Measurements from ENCODE around the gene WNT3.

DNA sequence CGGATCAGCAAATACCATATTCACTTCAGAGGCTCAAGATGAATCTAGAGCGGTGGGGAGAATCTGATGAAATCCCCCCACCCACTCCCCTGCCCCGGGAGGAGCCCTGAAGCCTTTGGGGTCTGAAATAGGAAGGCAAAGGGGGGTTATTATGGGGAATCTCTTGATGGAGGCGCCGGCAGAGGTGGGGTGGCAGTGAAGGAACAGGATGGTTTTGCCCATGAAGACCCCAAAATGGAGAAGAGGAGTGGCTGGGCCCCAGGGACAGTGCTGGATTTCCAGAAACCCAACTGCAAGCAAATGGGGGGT, 637 bp downstream of the WNT3 start:
- TF ChIP-seq, protein P1, sequence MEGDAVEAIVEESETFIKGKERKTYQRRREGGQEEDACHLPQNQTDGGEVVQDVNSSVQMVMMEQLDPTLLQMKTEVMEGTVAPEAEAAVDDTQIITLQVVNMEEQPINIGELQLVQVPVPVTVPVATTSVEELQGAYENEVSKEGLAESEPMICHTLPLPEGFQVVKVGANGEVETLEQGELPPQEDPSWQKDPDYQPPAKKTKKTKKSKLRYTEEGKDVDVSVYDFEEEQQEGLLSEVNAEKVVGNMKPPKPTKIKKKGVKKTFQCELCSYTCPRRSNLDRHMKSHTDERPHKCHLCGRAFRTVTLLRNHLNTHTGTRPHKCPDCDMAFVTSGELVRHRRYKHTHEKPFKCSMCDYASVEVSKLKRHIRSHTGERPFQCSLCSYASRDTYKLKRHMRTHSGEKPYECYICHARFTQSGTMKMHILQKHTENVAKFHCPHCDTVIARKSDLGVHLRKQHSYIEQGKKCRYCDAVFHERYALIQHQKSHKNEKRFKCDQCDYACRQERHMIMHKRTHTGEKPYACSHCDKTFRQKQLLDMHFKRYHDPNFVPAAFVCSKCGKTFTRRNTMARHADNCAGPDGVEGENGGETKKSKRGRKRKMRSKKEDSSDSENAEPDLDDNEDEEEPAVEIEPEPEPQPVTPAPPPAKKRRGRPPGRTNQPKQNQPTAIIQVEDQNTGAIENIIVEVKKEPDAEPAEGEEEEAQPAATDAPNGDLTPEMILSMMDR (IDR thresholded peaks at IDR 0.05), result no peak
- no peak for TF ChIP-seq POLR2A (IDR thresholded peaks at IDR 0.05)

Data from esophagus squamous epithelium (tissue), 4 donors.